ENCODE results near the gene ABCF2. TPM values are rescaled to one million over a fixed set of nuclear protein-coding genes. Genes with fewer than 3 reads are reported as not detected.

ABCF2 gene
- 83.9 and 89.1 TPM in 2 replicates for total RNA-seq (2014; rRNA removed; shearing (Covaris generic))
- polyA plus RNA-seq (2015; cell fraction: cytosol; rRNA removed): 50.5 and 52.6 TPM in 2 replicates
- polyA plus RNA-seq (2015; cell fraction: nucleus; rRNA removed): 77.2 and 84.1 TPM in 2 replicates

DNA sequence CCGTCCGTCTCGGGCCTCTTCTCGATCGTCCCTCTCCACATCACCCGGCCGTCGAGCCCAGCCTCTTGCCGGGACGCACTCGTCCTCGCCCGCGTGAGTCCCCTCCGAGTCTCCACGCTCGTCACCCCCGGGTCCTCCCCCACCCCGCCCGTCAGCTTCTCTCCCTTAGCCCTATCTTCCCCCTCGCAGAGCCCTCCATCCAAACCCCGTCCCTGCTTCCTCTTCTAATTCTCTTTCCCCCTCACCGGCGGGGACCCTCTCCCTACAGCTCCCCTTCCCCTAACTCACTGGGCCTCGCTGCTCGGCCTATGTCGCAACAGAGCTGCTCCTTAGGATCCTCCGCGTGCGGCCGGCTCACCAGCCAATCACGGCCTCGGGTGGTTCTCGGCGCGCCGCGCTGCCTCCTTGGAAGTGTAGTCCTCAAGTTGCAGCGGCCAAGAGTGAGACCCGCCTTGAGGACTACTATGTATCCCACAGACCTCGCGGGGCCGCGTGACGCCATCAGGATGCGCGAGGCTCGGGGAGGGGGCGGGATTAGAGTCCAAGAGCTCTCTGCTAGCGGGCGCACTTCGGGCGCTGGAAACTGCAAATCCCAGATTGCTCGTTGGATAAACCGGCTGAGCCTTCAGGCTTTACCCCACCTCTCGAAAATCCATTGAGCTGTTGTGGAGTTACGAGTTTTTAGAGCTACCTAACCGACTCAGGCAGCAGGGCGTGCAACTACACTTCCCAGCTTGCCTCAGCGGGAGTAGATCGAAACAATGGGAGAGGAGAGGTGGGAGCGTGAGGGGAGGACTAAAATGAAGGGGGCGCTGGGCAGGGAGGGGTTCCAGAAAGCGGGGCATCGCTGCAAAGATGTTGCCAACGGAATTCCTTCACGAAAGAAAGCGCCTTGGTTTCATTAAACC is at the start of gene ABCF2:
TSS of gene ABCF2 (minus strand) at position 331 of the 908 bp plus-strand sequence. CDS start 747 bp downstream, outside the sequence.
- peak; percentile 99 for DNase-seq (ENCODE audit: low read depth)

DNA sequence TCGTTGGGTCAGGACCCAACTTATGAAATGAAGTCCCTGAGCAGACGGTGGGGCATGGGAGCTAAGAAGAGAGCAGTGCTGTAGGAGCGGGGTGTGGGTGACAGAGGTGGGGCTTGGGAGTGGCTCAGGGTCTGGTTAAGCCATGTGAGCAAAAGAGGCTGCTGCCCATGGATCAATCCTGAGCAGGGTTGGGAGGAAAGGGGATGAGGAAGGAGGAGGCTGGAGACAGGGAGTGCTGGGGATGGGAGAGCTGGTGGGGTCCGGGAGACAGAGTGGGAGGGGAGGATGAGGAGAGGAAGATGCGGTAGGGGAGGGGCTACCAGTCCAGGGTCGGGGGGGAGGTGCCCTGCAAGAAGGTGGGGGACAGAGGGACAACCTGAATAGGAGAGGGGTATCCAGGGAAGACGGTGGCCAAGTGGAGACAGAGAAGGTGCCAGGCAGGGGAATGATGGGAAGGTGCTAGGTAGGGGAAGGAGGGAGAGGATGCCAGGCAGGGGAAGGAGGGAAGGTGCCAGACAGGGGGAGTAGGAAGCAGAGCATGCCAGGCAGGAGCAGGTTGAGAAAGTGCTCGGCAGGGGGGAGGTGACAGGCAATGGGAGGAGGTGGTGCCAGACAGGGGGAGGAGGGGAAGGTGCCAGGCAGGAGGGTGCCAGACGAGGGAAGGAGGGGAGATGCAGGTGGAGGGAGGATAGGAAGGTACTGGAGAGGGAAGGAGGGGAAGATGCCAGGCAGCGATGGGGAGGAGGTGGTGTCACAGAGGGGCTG is 49.0 kb upstream of the ABCF2 start:
- DNase-seq (ENCODE audit: low read depth): no peak

DNA sequence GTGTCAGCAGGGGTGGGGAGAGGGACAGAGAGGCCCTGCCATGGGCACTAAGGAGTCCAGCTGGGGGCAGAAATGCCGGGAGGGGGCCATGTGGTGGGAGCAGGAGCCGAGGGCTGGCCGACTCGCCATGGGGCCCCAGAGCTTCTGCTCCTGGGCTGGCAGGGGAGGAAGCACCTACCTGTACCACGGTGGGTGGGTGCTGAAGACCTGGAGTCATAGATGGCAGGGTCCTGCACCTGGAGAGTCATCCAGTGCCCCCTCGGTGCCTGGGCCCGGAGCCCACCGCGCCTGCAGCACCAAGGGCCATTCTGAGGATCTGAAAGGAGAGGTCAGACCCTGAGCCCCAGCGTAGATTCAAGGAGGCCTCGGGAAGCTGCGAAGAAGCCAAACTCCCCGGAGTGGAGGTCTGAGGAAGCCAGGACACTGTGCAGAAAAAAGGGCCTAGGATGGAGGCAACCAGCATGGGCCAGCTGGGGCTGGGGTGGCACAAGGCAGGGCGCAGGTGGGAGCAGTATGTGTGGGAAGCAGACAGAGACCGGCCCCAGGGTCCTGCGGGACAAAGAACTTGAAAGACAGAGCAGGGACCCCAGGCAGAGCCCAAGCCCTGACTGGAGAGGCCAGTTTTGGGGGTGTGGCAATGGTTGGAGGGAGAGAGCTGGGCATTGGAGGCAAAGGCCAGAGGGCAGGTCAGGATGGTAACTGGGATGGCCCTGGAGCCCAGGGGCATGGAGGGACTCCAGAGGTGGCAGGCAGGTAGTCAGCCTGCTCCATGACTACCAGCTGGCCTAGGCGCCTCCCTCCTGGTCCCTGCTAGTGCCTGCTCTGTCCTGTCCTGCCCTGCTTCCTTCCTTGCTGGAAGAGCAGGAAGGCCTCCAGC is 48.2 kb upstream of the ABCF2 start:
- DNase-seq (ENCODE audit: low read depth): no peak

DNA sequence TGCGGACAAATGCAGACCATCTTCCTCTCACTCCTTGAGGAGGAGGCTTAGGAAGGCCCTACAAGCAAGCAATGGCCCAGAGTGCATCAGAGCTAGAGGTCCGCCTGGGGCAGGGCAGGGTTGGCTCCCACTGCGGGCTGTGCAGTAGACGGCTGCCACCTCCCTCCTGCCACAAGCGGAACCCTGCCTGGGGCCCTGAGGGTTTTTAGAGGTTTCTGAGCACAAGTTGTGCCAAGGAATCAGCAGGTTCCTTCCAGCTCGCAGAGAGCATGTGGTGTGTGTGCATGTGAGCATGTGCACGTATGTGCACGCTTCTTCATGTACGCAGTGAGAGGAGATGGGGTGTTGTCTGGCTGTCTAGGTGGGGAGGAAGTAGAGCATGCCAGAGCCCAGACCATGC is 47.4 kb upstream of the ABCF2 start:
- DNase-seq (ENCODE audit: low read depth): no peak

DNA sequence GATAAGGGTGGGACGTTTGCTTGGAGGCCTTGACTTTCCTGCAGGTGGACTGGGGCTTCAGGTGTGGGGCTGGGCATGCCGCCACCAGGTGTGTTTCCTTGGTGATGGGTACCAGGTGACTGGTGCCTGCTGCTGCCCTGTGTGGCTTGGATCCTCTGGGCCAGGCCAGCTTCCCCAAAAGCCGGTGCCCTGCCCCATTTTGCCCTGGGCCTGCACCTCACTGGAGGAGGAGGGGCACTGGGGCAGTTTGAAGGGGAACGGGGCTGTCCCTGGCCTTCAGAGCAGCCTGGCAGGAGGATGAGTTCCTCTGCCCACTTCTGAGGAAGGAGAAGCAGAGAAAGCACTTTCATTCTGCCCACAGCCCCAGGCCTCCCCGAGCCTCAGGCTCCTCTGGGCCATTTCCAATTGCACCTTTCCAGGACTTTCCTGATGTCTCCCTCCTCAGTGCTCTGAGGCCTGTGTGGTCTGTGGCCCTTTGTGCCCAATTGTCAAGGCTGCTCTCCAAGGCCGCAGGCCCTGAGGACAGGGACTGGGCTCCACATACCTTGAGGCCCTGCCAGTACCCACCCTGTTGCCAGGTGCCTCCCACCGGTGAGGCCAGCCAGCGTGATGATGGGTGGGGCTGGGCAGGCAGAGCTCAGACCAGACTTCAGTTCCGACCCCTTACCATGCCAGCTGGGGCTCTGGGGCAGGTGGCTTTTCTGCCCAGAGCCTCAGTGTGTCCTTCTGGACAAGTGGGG is 46.8 kb upstream of the ABCF2 start:
- DNase-seq (ENCODE audit: low read depth): no peak

DNA sequence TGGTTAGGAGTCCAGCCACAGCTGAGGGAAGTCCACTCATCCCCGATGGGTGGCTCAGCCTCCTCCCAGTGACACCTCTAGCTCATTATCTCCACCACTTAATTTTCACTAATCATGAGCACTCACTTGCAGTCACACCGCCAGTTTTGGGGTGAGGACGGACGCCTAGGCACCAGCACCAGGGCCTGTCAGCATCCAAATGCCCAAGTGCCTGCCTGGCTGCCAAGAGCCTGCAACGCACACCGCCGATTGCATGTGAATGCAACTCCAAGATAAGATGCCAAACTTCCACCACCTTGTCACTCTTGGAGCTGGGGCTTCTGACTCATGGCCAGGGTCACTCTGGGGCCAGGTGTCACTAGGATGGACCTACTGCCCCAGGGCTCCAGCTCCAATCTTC is 45.9 kb upstream of the ABCF2 start:
- DNase-seq (ENCODE audit: low read depth): no peak

DNA sequence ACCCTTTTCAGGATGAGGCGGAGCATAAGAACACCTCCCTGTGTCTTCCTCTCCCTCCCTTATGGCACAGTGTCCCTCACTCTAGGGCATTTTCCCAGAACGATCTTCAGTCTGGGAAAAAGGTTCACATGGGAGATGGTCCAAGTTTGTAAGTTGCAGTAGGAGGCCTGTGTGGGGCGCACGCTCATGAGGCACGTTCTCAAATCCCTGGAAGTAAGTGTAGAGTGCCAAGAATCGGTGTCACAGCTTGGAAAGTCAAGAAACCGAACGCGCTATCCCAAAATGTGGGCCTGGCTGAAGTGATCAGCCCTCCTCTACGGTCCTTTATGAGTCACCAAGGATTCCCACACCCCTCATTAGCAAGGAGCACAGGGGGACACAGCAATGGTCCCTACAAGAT is 45.4 kb upstream of the ABCF2 start:
- DNase-seq (ENCODE audit: low read depth): no peak

DNA sequence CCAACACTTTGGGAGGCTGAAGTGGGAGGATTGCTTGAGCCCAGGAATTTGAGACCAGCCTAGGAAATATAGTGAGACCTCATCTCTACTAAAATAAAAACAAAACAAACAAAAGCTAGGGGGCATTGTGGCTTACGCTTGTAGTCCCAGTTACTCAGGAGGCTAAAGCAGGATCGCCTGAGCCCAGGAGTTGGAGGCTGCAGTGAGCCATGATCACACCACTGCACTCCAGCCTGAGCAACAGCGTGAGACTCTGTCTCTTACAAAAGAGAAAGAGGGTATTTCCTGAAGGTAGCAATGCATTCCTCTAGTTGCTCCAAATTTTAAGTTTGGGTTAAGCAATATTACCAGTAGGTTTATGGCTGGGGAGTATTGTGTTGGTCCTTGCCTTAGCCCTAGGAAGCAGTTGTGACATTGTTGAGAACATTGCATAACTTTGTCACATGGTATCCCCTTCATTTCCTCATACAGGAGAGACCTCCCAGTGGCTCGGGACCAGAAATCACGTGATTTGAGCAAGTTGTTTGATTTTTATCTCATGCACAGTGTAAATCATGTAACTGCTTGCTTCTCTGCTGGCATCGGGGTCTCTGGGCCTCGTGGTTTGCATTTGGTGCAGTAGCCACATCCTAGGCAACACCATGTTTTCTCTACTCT is 44.8 kb upstream of the ABCF2 start:
- DNase-seq (ENCODE audit: low read depth): no peak

DNA sequence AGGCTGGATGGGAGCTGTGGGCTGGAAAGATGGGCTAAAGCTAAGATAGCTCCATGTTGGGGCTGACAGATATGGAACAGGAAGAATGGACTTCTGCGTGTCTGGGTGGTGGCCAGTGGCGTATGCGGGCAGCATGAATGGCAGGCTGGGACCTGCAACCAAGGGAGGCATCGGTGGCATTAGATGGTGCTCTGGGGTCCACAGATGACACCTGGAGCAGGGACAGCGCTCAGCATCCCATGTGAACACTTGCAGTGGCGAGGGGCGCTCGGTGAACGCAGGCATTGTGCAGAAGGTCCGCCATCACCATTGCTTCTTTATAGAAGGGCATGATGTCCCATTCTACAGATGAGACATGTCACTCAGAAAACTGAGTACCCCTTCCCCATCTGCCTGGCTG is 42.5 kb upstream of the ABCF2 start:
- no peak for DNase-seq (ENCODE audit: low read depth)

DNA sequence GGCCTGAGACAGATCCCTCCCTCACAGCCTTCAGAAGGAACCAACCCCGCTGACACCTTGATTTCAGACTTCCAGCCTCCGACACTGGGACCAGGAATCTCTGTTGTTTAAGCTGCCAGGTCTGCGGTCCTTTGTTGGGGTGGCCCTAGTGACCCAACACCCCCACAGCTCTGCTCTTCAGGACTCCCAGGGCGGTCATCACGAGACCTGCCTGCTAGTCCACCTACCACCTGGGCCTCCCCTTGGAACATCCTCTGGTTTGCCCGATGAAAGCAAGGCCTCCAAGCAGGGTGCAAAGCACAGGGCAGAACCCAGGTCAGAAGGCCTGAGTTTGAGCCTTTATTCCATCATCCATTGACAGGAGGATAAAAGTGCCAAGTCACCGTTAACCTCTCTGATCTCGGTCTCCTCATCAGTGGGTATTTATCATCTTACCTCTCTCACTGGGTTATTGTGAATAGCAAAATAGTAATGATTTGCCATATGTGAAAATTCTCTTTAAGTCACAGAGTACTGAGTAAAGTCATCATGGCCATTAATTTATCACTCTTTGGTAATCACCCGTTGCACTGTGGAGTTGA is 38.4 kb upstream of the ABCF2 start:
- no peak for DNase-seq (ENCODE audit: low read depth)

DNA sequence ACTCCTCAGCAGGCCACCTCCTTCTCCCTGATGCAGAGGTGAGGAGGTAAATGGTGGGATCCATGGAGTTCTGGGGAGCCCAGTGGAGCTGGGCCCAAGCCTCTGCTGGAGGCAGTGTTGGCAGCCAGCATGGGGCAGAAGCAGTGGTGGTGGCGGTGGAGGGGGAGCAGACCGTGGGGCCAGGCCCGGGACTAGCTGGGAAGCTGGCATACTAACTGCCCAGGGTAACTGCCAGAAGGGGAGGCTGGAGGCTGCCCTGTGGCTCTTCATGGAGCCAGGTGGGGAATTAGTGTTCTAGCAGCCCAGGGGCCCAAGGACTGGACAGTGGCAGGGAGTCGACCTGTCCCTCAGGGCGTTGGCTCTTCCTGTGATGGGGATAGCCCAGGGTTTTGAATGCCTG is 37.6 kb upstream of the ABCF2 start:
- DNase-seq (ENCODE audit: low read depth): no peak

DNA sequence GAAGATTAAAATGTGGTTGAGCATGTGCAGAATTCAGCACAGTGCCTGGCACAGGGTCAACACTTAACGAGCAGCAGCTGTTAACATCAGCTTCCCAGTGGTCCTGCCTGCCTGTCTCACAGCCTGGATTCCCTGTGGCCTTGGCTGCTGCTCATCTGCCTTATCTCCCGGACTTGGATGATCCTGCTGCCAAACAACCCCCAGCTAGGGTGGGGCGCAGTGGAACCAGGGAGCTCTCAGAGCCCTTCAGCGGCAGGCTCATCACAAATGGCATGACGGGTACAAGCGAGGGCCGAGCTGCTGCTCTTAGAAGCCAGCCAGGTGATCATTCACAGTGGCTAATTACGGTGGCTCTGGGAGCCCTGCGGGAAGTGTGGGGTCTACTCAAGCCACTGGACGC is 34.5 kb upstream of the ABCF2 start:
- no peak for DNase-seq (ENCODE audit: low read depth)

DNA sequence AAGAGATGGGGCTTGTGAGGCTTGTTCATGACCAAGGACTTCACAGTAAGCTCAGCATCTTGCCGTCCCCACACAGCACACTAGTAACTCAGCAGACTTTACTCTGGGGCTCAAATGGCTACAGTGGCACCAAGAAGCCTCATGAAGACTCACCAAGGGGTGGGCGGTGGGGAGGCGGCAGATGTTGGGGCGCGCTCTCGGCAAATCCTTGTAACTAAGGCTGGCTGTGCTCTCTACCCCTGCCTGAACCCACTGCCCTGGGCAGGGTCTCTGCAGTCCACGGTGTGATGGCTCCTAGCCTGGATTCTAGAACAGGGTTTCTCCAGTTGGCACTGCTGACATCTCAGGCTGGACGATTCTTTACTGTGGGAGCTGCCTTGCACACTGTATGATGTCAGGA is 33.9 kb upstream of the ABCF2 start:
- no peak for DNase-seq (ENCODE audit: low read depth)

DNA sequence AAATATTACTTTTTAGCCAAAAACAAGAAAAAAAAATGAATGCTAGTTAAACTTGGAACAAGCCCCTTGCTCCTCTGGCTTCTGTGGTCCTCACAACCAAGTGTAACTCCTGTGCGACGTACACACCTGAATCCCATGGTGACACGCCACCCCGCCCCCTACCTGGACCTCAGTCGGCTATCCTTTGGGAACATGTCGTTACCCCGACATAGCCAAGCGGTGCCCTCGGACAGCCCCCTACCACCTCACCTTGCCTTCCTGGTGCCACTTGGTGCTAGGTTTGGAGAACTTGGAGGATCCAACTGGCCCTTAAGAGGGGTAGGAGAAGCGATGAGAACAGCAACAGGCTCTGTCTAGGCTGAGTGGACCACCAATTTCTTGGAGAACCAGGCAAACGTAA is 33.5 kb upstream of the ABCF2 start:
- DNase-seq (ENCODE audit: low read depth): no peak

DNA sequence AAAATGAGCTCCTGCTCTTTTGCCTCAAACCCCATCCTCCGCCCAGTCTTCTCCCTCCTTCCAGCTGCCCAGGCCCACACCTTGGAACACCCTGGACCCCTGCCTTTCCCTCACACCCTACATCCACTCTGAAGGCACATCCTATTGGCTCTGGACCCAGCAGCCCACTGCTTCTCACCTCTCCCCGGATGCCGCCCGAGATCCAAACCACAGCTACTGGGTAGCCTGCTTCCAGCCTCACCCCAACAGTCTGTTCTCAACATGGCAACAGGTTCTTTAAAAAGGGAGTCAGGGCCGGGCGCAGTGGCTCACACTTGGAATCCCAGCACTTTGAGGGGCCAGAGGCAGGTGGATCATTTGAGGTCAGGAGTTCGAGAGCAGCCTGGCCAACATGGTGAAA is 31.0 kb upstream of the ABCF2 start:
- no peak for DNase-seq (ENCODE audit: low read depth)

DNA sequence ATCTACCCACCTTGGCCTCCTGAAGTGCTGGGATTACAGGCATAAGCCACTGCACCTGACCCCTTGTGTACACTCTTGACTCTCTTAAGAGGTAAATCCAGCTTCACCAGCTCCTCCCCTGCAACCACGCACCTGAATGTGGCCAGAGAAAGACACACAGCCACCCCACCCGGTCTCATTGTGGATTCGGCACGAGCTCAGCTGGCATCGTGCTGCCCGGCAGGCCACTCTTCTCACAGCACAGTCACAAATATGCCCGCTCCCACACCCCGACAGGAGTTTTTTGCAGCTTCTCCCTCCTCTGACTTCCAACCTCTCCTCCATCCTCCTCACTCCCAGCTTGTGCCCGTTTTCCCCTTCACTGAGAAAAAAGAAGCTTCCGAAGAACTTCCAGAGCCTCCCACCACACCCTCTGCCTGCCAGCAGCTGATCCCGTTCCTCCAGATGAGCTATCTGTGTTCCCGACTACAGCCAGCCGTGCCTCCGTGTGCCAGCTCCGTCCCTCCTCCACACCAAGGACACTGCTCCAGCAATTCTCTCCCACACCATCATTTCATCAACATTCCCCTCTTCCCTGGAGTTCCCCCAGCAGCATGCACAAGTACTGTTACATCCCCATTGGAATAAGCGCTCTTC is 29.5 kb upstream of the ABCF2 start:
- no peak for DNase-seq (ENCODE audit: low read depth)

DNA sequence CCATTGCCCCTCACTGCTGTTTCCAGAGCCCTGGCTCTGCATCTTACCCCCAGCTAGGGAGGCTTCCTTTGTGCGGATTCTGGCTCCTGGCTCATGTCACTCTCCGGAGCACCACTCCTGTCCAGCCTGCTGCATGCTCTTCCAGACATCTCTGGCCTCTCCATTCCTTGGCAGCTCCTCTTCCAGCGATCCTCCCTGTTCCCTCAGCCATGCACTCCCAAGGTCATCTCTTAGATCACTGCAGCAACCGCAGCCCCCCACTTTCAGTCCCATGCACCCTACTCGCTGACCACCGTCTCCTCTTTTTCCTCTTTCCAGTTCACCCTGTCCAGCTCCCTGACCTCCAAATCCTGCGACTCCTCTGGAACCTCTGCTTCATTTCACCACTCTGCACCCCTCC is 28.4 kb upstream of the ABCF2 start:
- DNase-seq (ENCODE audit: low read depth): no peak

DNA sequence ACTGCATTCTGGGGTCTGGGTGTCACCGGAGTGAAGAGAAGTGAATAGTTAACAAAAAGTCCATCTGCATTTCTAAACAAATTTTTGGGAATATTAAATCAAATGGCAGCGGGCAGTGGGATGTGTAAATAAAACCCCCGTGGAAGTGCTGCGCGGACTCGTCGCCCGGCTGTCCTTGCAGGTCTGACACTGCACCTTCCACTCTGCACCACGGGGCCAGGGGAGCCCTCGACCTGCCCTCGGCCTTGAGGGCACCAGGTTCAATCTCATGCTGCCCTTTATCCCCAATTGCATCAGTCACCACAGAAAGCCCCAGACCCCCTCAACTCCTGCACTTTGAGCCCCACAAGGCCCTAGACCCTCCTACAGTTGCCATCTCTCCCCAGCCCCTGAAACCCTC is 27.8 kb upstream of the ABCF2 start:
- DNase-seq (ENCODE audit: low read depth): no peak

DNA sequence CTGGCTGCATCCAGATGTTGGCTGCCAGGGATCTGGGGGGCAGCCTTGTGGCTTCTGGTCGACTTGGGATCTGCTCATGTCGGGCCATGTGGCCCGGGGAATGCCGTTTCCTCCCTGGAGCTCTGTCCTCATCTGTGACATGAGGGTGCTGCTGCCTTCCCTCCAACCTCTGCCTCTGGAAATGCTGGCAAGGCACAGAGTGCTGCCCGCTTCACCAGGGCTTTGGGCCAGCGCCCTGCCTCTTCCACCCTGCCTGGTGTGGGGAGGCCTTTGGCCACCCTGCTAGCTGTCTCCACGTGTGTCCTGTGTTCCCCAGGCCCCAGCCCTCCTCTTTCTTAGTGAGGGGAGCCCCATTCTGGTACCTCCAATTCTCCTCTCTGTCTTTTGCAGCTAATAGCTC is 27.3 kb upstream of the ABCF2 start:
- DNase-seq (ENCODE audit: low read depth): no peak

Measured in HT1080 (cell line).